ENCODE measurements around the gene IGFN1.

IGFN1 gene

GRCh38 chr1:201219481-201220387 lies 29.1 kb downstream of the IGFN1 start:
- Histone ChIP-seq H3K9me3 (ENCODE audit: low read length) (no peaks in the 10 kb centered on the region), H3K4me3 (ENCODE audit: low read length) (no peak overlapping the region), H3K36me3 (ENCODE audit: insufficient read depth, low read length) (no peaks in the 10 kb centered on the region), H2AFZ (ENCODE audit: low read depth, low read length) (no peak overlapping the region), H3K27me3 (ENCODE audit: insufficient read depth, low read length) (peaks cover 10% of the 10 kb centered on the region), H3K4me1 (ENCODE audit: insufficient read depth, low read length) (no peaks in the 10 kb centered on the region)

- Histone ChIP-seq H3K4me1 (ENCODE audit: insufficient read depth, low read length) (no peaks in the 10 kb centered on the region), H3K27me3 (ENCODE audit: insufficient read depth, low read length) (peaks cover 9% of the 10 kb centered on the region), H3K36me3 (ENCODE audit: insufficient read depth, low read length) (no peaks in the 10 kb centered on the region), H3K4me3 (ENCODE audit: low read length) (no peak overlapping the region), H2AFZ (ENCODE audit: low read depth, low read length) (no peak overlapping the region), H3K9me3 (ENCODE audit: low read length) (no peaks in the 10 kb centered on the region)
Measured at GRCh38 chr1:201220388-201220715, 29.7 kb downstream of the IGFN1 start.

GRCh38 chr1:201221201-201221846 lies 30.7 kb downstream of the IGFN1 start:
- Histone ChIP-seq H3K9me3 (ENCODE audit: low read length) (no peaks in the 10 kb centered on the region), H3K27me3 (ENCODE audit: insufficient read depth, low read length) (peaks cover 14% of the 10 kb centered on the region), H2AFZ (ENCODE audit: low read depth, low read length) (no peak overlapping the region), H3K36me3 (ENCODE audit: insufficient read depth, low read length) (no peaks in the 10 kb centered on the region), H3K4me3 (ENCODE audit: low read length) (no peak overlapping the region), H3K4me1 (ENCODE audit: insufficient read depth, low read length) (no peaks in the 10 kb centered on the region)

- no peaks in the 10 kb centered on the region for H3K4me1 ChIP-seq (ENCODE audit: insufficient read depth, low read length)
- H3K9me3 ChIP-seq (ENCODE audit: low read length) = no peaks in the 10 kb centered on the region
- H2AFZ ChIP-seq (ENCODE audit: low read depth, low read length) = no peak overlapping the region
- no peak overlapping the region for H3K4me3 ChIP-seq (ENCODE audit: low read length)
- no peaks in the 10 kb centered on the region for H3K36me3 ChIP-seq (ENCODE audit: insufficient read depth, low read length)
- H3K27me3 ChIP-seq (ENCODE audit: insufficient read depth, low read length) = peaks cover 18% of the 10 kb centered on the region
Measured at GRCh38 chr1:201222125-201222524, 31.5 kb downstream of the IGFN1 start.

GRCh38 chr1:201223852-201224665 lies 33.4 kb downstream of the IGFN1 start:
- Histone ChIP-seq H3K36me3 (ENCODE audit: insufficient read depth, low read length) (no peaks in the 10 kb centered on the region), H3K4me1 (ENCODE audit: insufficient read depth, low read length) (no peaks in the 10 kb centered on the region), H3K27me3 (ENCODE audit: insufficient read depth, low read length) (peaks cover 18% of the 10 kb centered on the region), H2AFZ (ENCODE audit: low read depth, low read length) (no peak overlapping the region), H3K9me3 (ENCODE audit: low read length) (no peaks in the 10 kb centered on the region), H3K4me3 (ENCODE audit: low read length) (no peak overlapping the region)

GRCh38 chr1:201224666-201225370 lies 34.2 kb downstream of the IGFN1 start:
- Histone ChIP-seq H3K9me3 (ENCODE audit: low read length) (no peaks in the 10 kb centered on the region), H3K27me3 (ENCODE audit: insufficient read depth, low read length) (peaks cover 15% of the 10 kb centered on the region), H2AFZ (ENCODE audit: low read depth, low read length) (no peak overlapping the region), H3K36me3 (ENCODE audit: insufficient read depth, low read length) (no peaks in the 10 kb centered on the region), H3K4me3 (ENCODE audit: low read length) (no peak overlapping the region), H3K4me1 (ENCODE audit: insufficient read depth, low read length) (no peaks in the 10 kb centered on the region)

- Histone ChIP-seq H3K9me3 (ENCODE audit: low read length) (no peaks in the 10 kb centered on the region), H3K36me3 (ENCODE audit: insufficient read depth, low read length) (no peaks in the 10 kb centered on the region), H3K4me3 (ENCODE audit: low read length) (no peak overlapping the region), H3K27me3 (ENCODE audit: insufficient read depth, low read length) (peaks cover 15% of the 10 kb centered on the region), H3K4me1 (ENCODE audit: insufficient read depth, low read length) (no peaks in the 10 kb centered on the region), H2AFZ (ENCODE audit: low read depth, low read length) (no peak overlapping the region)
Measured at GRCh38 chr1:201226178-201226514, 35.5 kb downstream of the IGFN1 start.

GRCh38 chr1:201226859-201227488 lies 36.4 kb downstream of the IGFN1 start:
- Histone ChIP-seq H3K9me3 (ENCODE audit: low read length) (no peaks in the 10 kb centered on the region), H3K4me3 (ENCODE audit: low read length) (no peak overlapping the region), H3K36me3 (ENCODE audit: insufficient read depth, low read length) (no peaks in the 10 kb centered on the region), H2AFZ (ENCODE audit: low read depth, low read length) (no peak overlapping the region), H3K27me3 (ENCODE audit: insufficient read depth, low read length) (peaks cover 15% of the 10 kb centered on the region), H3K4me1 (ENCODE audit: insufficient read depth, low read length) (no peaks in the 10 kb centered on the region)

GRCh38 chr1:201228011-201228983 lies 37.7 kb downstream of the IGFN1 start:
- no peaks in the 10 kb centered on the region for H3K4me1 ChIP-seq (ENCODE audit: insufficient read depth, low read length)
- H3K4me3 ChIP-seq (ENCODE audit: low read length) = no peak overlapping the region
- H3K27me3 ChIP-seq (ENCODE audit: insufficient read depth, low read length) = peaks cover 15% of the 10 kb centered on the region
- H3K9me3 ChIP-seq (ENCODE audit: low read length) = no peaks in the 10 kb centered on the region
- H3K36me3 ChIP-seq (ENCODE audit: insufficient read depth, low read length) = no peaks in the 10 kb centered on the region
- H2AFZ ChIP-seq (ENCODE audit: low read depth, low read length) = no peak overlapping the region

GRCh38 chr1:201229095-201229494 lies 38.5 kb downstream of the IGFN1 start:
- Histone ChIP-seq H3K36me3 (ENCODE audit: insufficient read depth, low read length) (no peaks in the 10 kb centered on the region), H3K4me1 (ENCODE audit: insufficient read depth, low read length) (no peaks in the 10 kb centered on the region), H3K9me3 (ENCODE audit: low read length) (no peaks in the 10 kb centered on the region), H3K27me3 (ENCODE audit: insufficient read depth, low read length) (peaks cover 15% of the 10 kb centered on the region), H3K4me3 (ENCODE audit: low read length) (no peak overlapping the region), H2AFZ (ENCODE audit: low read depth, low read length) (no peak overlapping the region)

GRCh38 chr1:201229771-201230635 lies 39.4 kb downstream of the IGFN1 start:
- Histone ChIP-seq H3K9me3 (ENCODE audit: low read length) (no peaks in the 10 kb centered on the region), H3K4me1 (ENCODE audit: insufficient read depth, low read length) (no peaks in the 10 kb centered on the region), H3K4me3 (ENCODE audit: low read length) (no peak overlapping the region), H3K36me3 (ENCODE audit: insufficient read depth, low read length) (no peaks in the 10 kb centered on the region), H2AFZ (ENCODE audit: low read depth, low read length) (no peak overlapping the region), H3K27me3 (ENCODE audit: insufficient read depth, low read length) (peaks cover 13% of the 10 kb centered on the region)
